Activated CD8-positive, alpha-beta T cell treated with anti-CD3 and anti-CD28 coated beads, Interleukin-2, amount 10 ng/mL, durations not matched to agents 7 days and 5 days (primary cell): Measurements from ENCODE around the gene CDCA3. TPM values are rescaled to one million over a fixed set of nuclear protein-coding genes. Genes with fewer than 3 reads are reported as not detected.

Experiments used
- ATAC-seq: fragments of 150-1000 bp; cut with Tn5 transposase; one replicate; pipeline ENCODE4 v1.10.0; 2021; ENCODE audit warnings: moderate library complexity
- CTCF ChIA-PET: fragments of 350-600 bp; sonication (Branson Sonifier 250); formaldehyde crosslinking; loops from one replicate; lab custom pipeline; 2021; ENCODE audit warnings: antibody characterized with exemption; lab: Charles Lee
- POLR2A ChIA-PET: fragments of 350-600 bp; sonication (Branson Sonifier 250); formaldehyde crosslinking; loops from one replicate; lab custom pipeline; 2021; ENCODE audit warnings: antibody characterized with exemption; lab: Charles Lee
- DNase-seq: peaks from one replicate; pipeline ENCODE4 v3.0.0-alpha.2; 2020
- H3K27ac Mint-ChIP-seq: one replicate; pipeline ENCODE4 v1.8.0; 2021; ENCODE audit warnings: mild to moderate bottlenecking, mixed read lengths
- H3K27me3 Mint-ChIP-seq: one replicate; pipeline ENCODE4 v1.8.0; 2021; ENCODE audit warnings: low read depth, mixed read lengths
- H3K36me3 Mint-ChIP-seq: one replicate; pipeline ENCODE4 v1.8.0; 2021; ENCODE audit warnings: low read depth, mixed read lengths
- H3K4me1 Mint-ChIP-seq: one replicate; pipeline ENCODE4 v1.8.0; 2021; ENCODE audit warnings: low read depth, mixed read lengths
- H3K4me3 Mint-ChIP-seq: one replicate; pipeline ENCODE4 v1.8.0; 2021; ENCODE audit warnings: mild to moderate bottlenecking, mixed read lengths
- H3K9me3 Mint-ChIP-seq: one replicate; pipeline ENCODE4 v1.8.0; 2022; ENCODE audit warnings: mixed read lengths; ENCODE audit not compliant: insufficient read depth
- total RNA-seq, 2 experiments: library from RNA; stranded (reverse); gene quantifications; one replicate each; pipeline ENCODE4 v1.2.3, GENCODE V29; 2021

CDCA3 gene
- total RNA-seq, 2 experiments from 2014 or later = 103 to 115 TPM

DNA sequence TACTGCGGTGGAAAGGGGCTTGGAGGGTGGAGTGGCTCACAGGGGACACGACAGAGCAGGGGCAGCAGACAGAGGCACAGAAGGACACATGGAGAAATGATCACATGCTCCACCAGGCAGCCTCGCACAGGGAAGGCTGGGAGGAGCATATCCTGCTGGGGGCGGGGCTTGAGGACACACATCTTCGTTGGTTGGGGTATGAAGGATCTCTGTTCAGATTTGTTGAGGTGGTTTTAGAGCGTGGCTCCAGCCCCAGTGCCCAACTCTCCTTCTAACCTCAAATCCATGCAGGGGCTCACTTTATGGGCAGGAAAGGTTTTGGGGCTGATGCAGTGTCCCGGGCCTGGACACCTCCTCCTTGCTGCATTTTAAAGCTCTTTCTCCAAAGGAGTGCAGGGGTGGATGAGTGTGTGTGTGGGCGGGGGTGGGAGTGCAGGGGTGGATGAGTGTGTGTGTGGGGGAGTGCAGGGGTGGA is 23.6 kb downstream of the CDCA3 start:
- ATAC-seq (no peak), DNase-seq (peak; percentile 56)
- H3K9me3 Mint-ChIP-seq = no peaks in the 10 kb centered on the region
- H3K36me3 Mint-ChIP-seq = no peaks in the 10 kb centered on the region
- ChIA-PET CTCF (interaction anchor here (0.9 to 10.3 kb wide), 6 partner anchors 8 to 74 kb away, joined by 3 to 116 read pairs (median 4); partner anchors contain the start of gene MLF2), POLR2A (no interaction called here)
- no peak overlapping the region for H3K27ac Mint-ChIP-seq
- peaks cover 24% of the 10 kb centered on the region for H3K4me1 Mint-ChIP-seq
- H3K4me3 Mint-ChIP-seq = peak overlapping the region; percentile 37
- peaks cover 68% of the 10 kb centered on the region for H3K27me3 Mint-ChIP-seq

DNA sequence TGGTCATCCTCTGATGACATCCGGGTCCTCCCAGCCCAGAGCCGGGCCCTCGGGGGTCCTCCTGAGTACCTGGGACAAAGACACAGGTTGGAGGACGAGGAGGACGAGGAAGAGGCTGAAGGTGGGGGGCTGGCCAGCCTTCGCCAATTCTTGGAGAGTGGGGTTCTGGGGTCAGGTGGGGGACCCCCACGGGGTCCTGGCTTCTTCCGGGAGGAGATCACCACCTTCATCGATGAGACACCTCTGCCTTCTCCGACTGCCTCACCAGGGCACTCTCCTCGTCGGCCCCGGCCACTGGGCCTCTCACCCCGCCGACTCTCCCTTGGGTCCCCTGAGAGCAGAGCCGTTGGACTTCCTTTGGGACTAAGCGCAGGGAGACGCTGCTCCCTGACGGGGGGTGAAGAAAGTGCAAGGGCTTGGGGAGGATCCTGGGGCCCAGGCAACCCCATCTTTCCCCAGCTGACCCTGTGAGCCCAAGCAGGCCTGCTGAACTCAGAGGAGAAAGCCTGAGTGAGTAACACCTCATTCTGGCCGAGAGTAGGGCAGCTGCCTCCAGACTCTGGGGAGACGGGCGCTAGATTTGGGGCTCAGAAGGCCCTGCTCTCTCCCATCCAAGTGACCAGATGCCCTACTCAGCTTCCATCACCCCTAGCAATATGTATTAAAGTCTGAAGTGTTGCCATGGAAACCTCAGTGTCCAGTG is 24.2 kb downstream of the CDCA3 start:
- Mint-ChIP-seq H3K9me3 (no peaks in the 10 kb centered on the region), H3K27me3 (peaks cover 74% of the 10 kb centered on the region), H3K36me3 (no peaks in the 10 kb centered on the region), H3K4me1 (peaks cover 29% of the 10 kb centered on the region), H3K27ac (no peak overlapping the region), H3K4me3 (peak overlapping the region; percentile 37)
- ChIA-PET POLR2A (no interaction called here), CTCF (interaction anchor here (0.9 to 10.3 kb wide), 13 partner anchors 8 to 74 kb away, joined by 3 to 116 read pairs (median 4); partner anchors contain the start of genes CD4, CDCA3, MLF2 and USP5)
- DNase-seq (no peak), ATAC-seq (no peak)

GRCh38 chr12:6826125-6826733 is 24.9 kb downstream of the CDCA3 start:
- no peaks in the 10 kb centered on the region for H3K36me3 Mint-ChIP-seq
- H3K27me3 Mint-ChIP-seq = peaks cover 73% of the 10 kb centered on the region
- CTCF ChIA-PET = interaction anchor here (0.8 to 10.3 kb wide), 16 partner anchors 9 to 255 kb away, joined by 3 to 116 read pairs (median 6); partner anchors contain the start of genes CD4, CDCA3, MLF2 and USP5
- ATAC-seq (no peak), DNase-seq (no peak)
- no peaks in the 10 kb centered on the region for H3K9me3 Mint-ChIP-seq
- POLR2A ChIA-PET = interaction anchor here (0.8 kb wide), 1 partner anchor 51 kb away, joined by 3 read pairs; no protein-coding TSS in a partner anchor
- peaks cover 31% of the 10 kb centered on the region for H3K4me1 Mint-ChIP-seq
- H3K27ac Mint-ChIP-seq = no peak overlapping the region
- H3K4me3 Mint-ChIP-seq = no peak overlapping the region

- no peaks in the 10 kb centered on the region for H3K9me3 Mint-ChIP-seq
- ChIA-PET POLR2A (interaction anchor here (0.8 kb wide), 1 partner anchor 51 kb away, joined by 3 read pairs; no protein-coding TSS in a partner anchor), CTCF (interaction anchor here (0.6 to 10.3 kb wide), 26 partner anchors 9 to 271 kb away, joined by 3 to 116 read pairs (median 5); partner anchors contain the start of genes CD4, CDCA3, LAG3 and MLF2)
- no peak overlapping the region for H3K27ac Mint-ChIP-seq
- peak; percentile 69 for ATAC-seq
- peak; percentile 87 for DNase-seq
- H3K27me3 Mint-ChIP-seq = peaks cover 74% of the 10 kb centered on the region
- no peak overlapping the region for H3K4me3 Mint-ChIP-seq
- H3K36me3 Mint-ChIP-seq = no peaks in the 10 kb centered on the region
- H3K4me1 Mint-ChIP-seq = peaks cover 38% of the 10 kb centered on the region
These were observed 25.5 kb downstream of the CDCA3 start for GRCh38 chr12:6825398-6826124.

GRCh38 chr12:6824901-6825381 is 26.1 kb downstream of the CDCA3 start:
- Mint-ChIP-seq H3K4me3 (no peak overlapping the region), H3K27me3 (peaks cover 74% of the 10 kb centered on the region), H3K27ac (no peak overlapping the region), H3K36me3 (no peaks in the 10 kb centered on the region), H3K9me3 (no peaks in the 10 kb centered on the region), H3K4me1 (peaks cover 39% of the 10 kb centered on the region)
- ATAC-seq (no peak), DNase-seq (no peak)
- POLR2A ChIA-PET = interaction anchor here (1.1 kb wide), 1 partner anchor 102 kb away, joined by 3 read pairs; the partner anchor contains the start of gene COPS7A
- CTCF ChIA-PET = interaction anchor here (0.6 to 10.3 kb wide), 21 partner anchors 10 to 271 kb away, joined by 3 to 116 read pairs (median 5); partner anchors contain the start of genes CD4, CDCA3, LAG3 and MLF2

GRCh38 chr12:6824085-6824775 is 26.9 kb downstream of the CDCA3 start:
- POLR2A ChIA-PET = interaction anchor here (1.1 kb wide), 1 partner anchor 101 kb away, joined by 3 read pairs; the partner anchor contains the start of gene COPS7A
- ATAC-seq = no peak
- H3K9me3 Mint-ChIP-seq = no peaks in the 10 kb centered on the region
- H3K4me3 Mint-ChIP-seq = no peak overlapping the region
- no peak for DNase-seq
- no peaks in the 10 kb centered on the region for H3K36me3 Mint-ChIP-seq
- H3K4me1 Mint-ChIP-seq = peaks cover 35% of the 10 kb centered on the region
- H3K27me3 Mint-ChIP-seq = peaks cover 71% of the 10 kb centered on the region
- CTCF ChIA-PET = interaction anchor here (0.9 to 10.3 kb wide), 18 partner anchors 10 to 270 kb away, joined by 3 to 116 read pairs (median 7); partner anchors contain the start of genes CD4, CDCA3, LAG3 and MLF2
- no peak overlapping the region for H3K27ac Mint-ChIP-seq

- ATAC-seq = no peak
- ChIA-PET POLR2A (interaction anchor here (1.1 to 1.7 kb wide), 3 partner anchors 30 to 100 kb away, joined by 3 to 10 read pairs (median 3); partner anchors contain the start of genes COPS7A and MLF2), CTCF (interaction anchor here (1.0 to 10.3 kb wide), 7 partner anchors 11 to 203 kb away, joined by 3 to 116 read pairs (median 15); partner anchors contain the start of gene MLF2)
- H3K4me3 Mint-ChIP-seq = no peak overlapping the region
- H3K27ac Mint-ChIP-seq = no peak overlapping the region
- H3K36me3 Mint-ChIP-seq = no peaks in the 10 kb centered on the region
- no peak for DNase-seq
- peaks cover 66% of the 10 kb centered on the region for H3K27me3 Mint-ChIP-seq
- peaks cover 30% of the 10 kb centered on the region for H3K4me1 Mint-ChIP-seq
- H3K9me3 Mint-ChIP-seq = no peaks in the 10 kb centered on the region
These were observed 27.7 kb downstream of the CDCA3 start for GRCh38 chr12:6823182-6824084.

DNA sequence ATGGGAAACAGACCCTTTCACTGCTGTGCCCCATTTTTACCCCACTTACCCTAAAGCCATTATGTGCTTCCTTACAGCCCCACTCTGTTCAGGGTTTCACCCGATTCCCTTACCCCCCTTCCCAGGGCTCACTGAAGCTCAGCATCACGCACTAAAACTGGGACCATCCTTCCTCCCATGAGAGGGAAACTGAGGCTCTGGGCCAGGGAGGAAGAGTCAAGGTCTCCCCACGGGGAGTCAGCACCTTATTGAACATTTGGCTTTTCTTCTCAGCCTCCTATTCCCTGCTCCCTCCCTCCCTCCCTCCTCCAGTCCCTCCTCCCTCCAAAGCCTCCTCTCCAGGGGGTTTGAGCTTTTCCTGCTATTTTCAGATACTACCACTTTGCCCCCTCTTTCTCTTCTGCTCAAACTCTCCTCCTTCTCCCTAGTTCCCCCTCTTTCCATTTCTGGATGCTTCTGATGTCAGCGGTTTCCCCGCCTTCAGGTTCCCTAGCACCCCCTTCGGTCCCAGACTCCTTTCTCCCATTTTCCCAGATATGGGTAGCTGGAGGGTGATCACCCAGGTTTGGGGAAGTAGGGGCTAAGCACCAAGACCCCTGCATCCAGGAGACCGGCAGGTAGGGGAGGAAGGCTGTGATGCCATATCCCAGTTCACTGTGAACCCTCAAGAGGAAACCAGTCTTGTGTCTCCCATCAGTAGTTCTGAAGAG is 28.5 kb downstream of the CDCA3 start:
- peaks cover 62% of the 10 kb centered on the region for H3K27me3 Mint-ChIP-seq
- ChIA-PET POLR2A (interaction anchor here (1.3 to 1.7 kb wide), 3 partner anchors 30 to 98 kb away, joined by 3 to 10 read pairs (median 3); partner anchors contain the start of gene MLF2), CTCF (interaction anchor here (1.0 to 10.3 kb wide), 4 partner anchors 12 to 69 kb away, joined by 3 to 116 read pairs (median 14); partner anchors contain the start of gene MLF2)
- H3K27ac Mint-ChIP-seq = no peak overlapping the region
- H3K36me3 Mint-ChIP-seq = no peaks in the 10 kb centered on the region
- DNase-seq (no peak), ATAC-seq (no peak)
- peaks cover 26% of the 10 kb centered on the region for H3K4me1 Mint-ChIP-seq
- no peak overlapping the region for H3K4me3 Mint-ChIP-seq
- H3K9me3 Mint-ChIP-seq = no peaks in the 10 kb centered on the region
